RWPE2 (cell line): ENCODE measurements around the gene LRGUK.
A peak's percentile ranks its signal among the peaks of the same experiment; 100 is the strongest.

Experiments
- ATAC-seq: fragments of 200-7000 bp; cut with Tn5 transposase; 3 replicates; pipeline ENCODE4 v1.9.1; 2021; ENCODE audit warnings: low read depth
- DNase-seq: peaks from one replicate; pipeline ENCODE4 v3.0.0-alpha.2; 2020; ENCODE audit warnings: low spot score
- H3K27ac ChIP-seq: fragments of 450-650 bp; 2 replicates; pipeline ENCODE4 v1.5.1; 2017; ENCODE audit warnings: mild to moderate bottlenecking; ENCODE audit not compliant: poor library complexity, severe bottlenecking
- H3K27me3 ChIP-seq: fragments of 250-450 bp; sonication (Bioruptor Pico); 2 replicates; pipeline ENCODE4 v1.5.1; 2021; ENCODE audit warnings: mild to moderate bottlenecking, moderate library complexity; ENCODE audit not compliant: insufficient read depth, poor library complexity, severe bottlenecking
- H3K36me3 ChIP-seq: fragments of 250-450 bp; sonication (Bioruptor Pico); 2 replicates; pipeline ENCODE4 v1.5.1; 2020; ENCODE audit warnings: low read depth, mild to moderate bottlenecking, moderate library complexity
- H3K4me1 ChIP-seq: fragments of 250-450 bp; sonication (Bioruptor Pico); 2 replicates; pipeline ENCODE4 v1.5.1; 2021; ENCODE audit warnings: mild to moderate bottlenecking, moderate library complexity; ENCODE audit not compliant: insufficient read depth, poor library complexity, severe bottlenecking
- H3K4me3 ChIP-seq: fragments of 250-450 bp; sonication (Bioruptor Pico); 2 replicates; pipeline ENCODE4 v1.5.1; 2021; ENCODE audit warnings: mild to moderate bottlenecking, moderate library complexity; ENCODE audit not compliant: severe bottlenecking
- H3K9me3 ChIP-seq: fragments of 250-450 bp; sonication (Bioruptor Pico); 2 replicates; pipeline ENCODE4 v1.5.1; 2021; ENCODE audit warnings: mild to moderate bottlenecking, moderate library complexity; ENCODE audit not compliant: severe bottlenecking
- TF ChIP-seq, protein P1 (sequence below): fragments of 450-650 bp; IDR thresholded peaks from one replicate; pipeline ENCODE4 v1.5.1; 2017; ENCODE audit warnings: mild to moderate bottlenecking, moderate library complexity; ENCODE audit not compliant: poor library complexity, severe bottlenecking

LRGUK gene

DNA sequence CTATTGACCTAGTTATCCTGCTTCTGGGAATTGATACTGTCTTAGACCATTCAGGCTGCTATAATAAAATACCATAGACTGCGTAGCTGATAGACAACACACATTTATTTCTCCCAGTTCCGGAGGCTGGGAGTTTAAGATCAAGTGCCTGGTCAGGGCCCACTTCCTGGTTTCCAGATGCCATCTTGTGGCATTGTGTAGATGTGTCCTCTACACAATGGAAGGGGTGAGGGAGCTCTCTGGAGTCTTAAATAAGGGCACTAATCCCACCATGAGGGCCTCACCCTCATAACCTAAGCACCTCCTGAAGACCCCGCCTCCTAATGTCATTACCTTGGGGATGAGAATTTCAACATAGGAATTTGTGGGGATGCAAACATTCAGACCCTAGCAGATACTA is 127.2 kb downstream of the LRGUK start:
- ATAC-seq: no peak
- H3K9me3 ChIP-seq: no peaks in the 10 kb centered on the region
- no peak for DNase-seq
- TF ChIP-seq, protein P1, sequence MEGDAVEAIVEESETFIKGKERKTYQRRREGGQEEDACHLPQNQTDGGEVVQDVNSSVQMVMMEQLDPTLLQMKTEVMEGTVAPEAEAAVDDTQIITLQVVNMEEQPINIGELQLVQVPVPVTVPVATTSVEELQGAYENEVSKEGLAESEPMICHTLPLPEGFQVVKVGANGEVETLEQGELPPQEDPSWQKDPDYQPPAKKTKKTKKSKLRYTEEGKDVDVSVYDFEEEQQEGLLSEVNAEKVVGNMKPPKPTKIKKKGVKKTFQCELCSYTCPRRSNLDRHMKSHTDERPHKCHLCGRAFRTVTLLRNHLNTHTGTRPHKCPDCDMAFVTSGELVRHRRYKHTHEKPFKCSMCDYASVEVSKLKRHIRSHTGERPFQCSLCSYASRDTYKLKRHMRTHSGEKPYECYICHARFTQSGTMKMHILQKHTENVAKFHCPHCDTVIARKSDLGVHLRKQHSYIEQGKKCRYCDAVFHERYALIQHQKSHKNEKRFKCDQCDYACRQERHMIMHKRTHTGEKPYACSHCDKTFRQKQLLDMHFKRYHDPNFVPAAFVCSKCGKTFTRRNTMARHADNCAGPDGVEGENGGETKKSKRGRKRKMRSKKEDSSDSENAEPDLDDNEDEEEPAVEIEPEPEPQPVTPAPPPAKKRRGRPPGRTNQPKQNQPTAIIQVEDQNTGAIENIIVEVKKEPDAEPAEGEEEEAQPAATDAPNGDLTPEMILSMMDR: peak; percentile 37
- H3K27me3 ChIP-seq: no peaks in the 10 kb centered on the region
- H3K4me3 ChIP-seq: no peak overlapping the region
- H3K27ac ChIP-seq: no peak overlapping the region
- H3K36me3 ChIP-seq: no peaks in the 10 kb centered on the region
- no peaks in the 10 kb centered on the region for H3K4me1 ChIP-seq

DNA sequence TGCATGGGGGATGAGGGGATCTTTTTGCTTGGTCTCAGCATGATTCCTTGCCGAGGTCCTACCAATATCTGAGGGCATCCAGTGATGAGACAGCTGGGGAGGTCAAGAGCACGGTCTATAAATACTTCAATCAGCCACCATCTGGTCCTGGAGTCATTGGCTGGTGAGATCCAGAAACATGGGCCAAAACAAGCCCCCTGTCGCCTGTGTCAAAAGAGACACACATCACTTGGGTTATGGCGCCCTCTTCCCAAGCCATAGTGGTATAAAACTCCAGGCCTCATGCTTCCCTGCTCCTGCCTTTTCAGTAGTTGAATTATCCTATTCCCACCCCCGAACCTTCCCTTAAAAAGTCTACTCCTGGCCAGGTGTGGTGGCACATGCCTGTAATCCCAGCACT is 128.7 kb downstream of the LRGUK start:
- no peaks in the 10 kb centered on the region for H3K9me3 ChIP-seq
- ATAC-seq (no peak), DNase-seq (no peak)
- H3K36me3 ChIP-seq: no peaks in the 10 kb centered on the region
- H3K27ac ChIP-seq: no peak overlapping the region
- H3K4me1 ChIP-seq: no peaks in the 10 kb centered on the region
- no peaks in the 10 kb centered on the region for H3K27me3 ChIP-seq
- H3K4me3 ChIP-seq: no peak overlapping the region
- TF ChIP-seq, protein P1: no peak

DNA sequence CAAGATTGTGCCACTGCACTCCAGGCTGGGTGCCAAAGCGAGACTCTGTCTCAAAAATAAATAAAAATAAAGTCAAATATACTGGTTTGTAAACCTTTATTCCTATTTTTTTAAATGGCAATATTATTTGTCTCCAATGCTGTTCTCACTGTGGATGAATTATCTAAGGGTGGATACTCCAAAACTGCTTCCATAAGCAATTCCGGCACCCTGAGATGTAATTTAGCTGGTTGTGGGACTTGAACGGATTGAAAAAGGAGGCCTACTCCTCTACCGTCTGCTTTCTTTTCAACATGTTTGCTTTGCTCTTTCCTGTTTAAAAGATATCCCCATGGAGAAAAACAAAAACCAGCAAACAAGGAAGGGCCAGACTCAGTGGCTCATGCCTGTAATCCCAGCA is 135.2 kb downstream of the LRGUK start:
- ATAC-seq (no peak), DNase-seq (no peak)
- Histone ChIP-seq H3K27ac (no peak overlapping the region), H3K9me3 (no peaks in the 10 kb centered on the region), H3K4me1 (no peaks in the 10 kb centered on the region), H3K27me3 (no peaks in the 10 kb centered on the region), H3K36me3 (no peaks in the 10 kb centered on the region), H3K4me3 (no peak overlapping the region)
- TF ChIP-seq, protein P1: no peak

DNA sequence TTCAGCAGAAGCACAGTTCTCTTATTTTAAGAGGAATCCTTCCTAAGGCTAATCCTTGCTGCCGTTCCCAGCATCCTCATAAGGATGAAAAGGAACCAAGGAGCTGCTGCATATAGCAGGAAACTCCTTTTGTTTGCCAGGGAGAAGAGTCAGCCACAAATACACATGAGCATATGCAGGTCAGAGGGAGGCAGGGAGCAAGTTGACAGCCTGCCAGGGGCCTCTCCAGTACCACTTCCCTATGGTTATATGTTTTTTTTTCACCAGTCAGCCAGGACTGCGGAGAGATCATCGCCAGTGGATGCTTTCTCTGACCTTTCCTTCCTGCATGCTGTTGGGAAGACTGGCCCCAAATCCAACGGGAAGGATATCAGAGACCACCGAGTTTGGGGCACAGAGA is 149.8 kb downstream of the LRGUK start:
- Histone ChIP-seq H3K27me3 (peaks cover 9% of the 10 kb centered on the region), H3K36me3 (no peaks in the 10 kb centered on the region), H3K9me3 (no peaks in the 10 kb centered on the region), H3K4me1 (no peaks in the 10 kb centered on the region), H3K27ac (no peak overlapping the region), H3K4me3 (no peak overlapping the region)
- TF ChIP-seq, protein P1: no peak
- ATAC-seq (no peak), DNase-seq (no peak)

DNA sequence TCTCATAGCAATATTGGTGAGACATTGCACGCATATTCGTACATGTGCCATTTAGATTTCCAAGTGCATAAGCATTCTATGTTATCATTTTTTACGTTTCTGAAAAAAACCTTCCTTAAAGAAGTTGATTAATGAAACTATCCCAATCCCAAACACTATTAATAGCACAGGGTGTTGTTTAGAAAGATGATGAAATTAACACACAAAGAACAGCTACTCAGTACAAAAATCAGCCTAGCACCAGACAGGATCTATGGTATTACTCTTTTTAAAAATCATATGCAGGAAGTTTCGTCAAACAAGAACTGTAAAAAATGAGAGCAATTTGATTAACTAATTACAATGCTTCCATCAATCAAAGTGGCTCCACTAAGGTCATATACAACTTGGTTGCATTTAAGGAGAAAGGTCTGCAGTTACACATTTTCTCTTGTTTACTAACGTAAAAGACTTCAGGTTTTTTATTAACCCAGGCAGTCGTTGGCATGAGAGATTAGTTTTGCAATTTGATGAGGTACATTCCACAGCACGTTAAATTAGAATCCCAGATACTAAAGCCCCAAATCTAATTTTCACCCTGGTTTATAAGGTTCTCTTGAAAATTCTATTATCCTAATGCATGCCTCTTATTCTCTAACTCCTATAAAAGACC is 151.5 kb downstream of the LRGUK start:
- Histone ChIP-seq H3K27ac (no peak overlapping the region), H3K9me3 (no peaks in the 10 kb centered on the region), H3K4me1 (no peaks in the 10 kb centered on the region), H3K27me3 (peaks cover 3% of the 10 kb centered on the region), H3K4me3 (no peak overlapping the region), H3K36me3 (no peaks in the 10 kb centered on the region)
- DNase-seq (no peak), ATAC-seq (no peak)
- TF ChIP-seq, protein P1: no peak
